HG03460 (cell line): Measurements from ENCODE around the gene DPEP2NB.

ENCODE experiments used
- ATAC-seq: cut with Tn5 transposase; IDR thresholded peaks from one replicate; pipeline ENCODE4 v1.9.1; 2021; ENCODE audit not compliant: unreplicated experiment

Gene DPEP2NB

GRCh38 chr16:67964477-67965131 is 51.1 kb downstream of the DPEP2NB start:
- ATAC-seq: no peak

- no peak for ATAC-seq
Observed at GRCh38 chr16:67963662-67964321, 51.9 kb downstream of the DPEP2NB start.
